Measurements from ENCODE around the gene CLK1.
"Not testable (repeated sequence)": the region's sequence is repeated elsewhere in the genome, so short reads cannot be mapped to it uniquely, and the experiment has no call there.

CLK1 gene

GRCh38 chr2:200851398-200852248 lies 12.8 kb downstream of the CLK1 start:
- DNase-seq (ENCODE audit: low read depth, low spot score): no peak

- DNase-seq (ENCODE audit: low read depth, low spot score): no peak
Observed at GRCh38 chr2:200850512-200851256, 13.8 kb downstream of the CLK1 start.

GRCh38 chr2:200847939-200848338 lies 16.5 kb downstream of the CLK1 start:
- no peak for DNase-seq (ENCODE audit: low read depth, low spot score)

- DNase-seq (ENCODE audit: low read depth, low spot score): no peak
Observed at GRCh38 chr2:200847269-200847668, 17.2 kb downstream of the CLK1 start.

GRCh38 chr2:200845669-200846325 lies 18.7 kb downstream of the CLK1 start:
- no peak for DNase-seq (ENCODE audit: low read depth, low spot score)

- DNase-seq (ENCODE audit: low read depth, low spot score): no peak
Observed at GRCh38 chr2:200845194-200845593, 19.3 kb downstream of the CLK1 start.

- DNase-seq (ENCODE audit: low read depth, low spot score): no peak
Observed at GRCh38 chr2:200843993-200844948, 20.2 kb downstream of the CLK1 start.

- no peak for DNase-seq (ENCODE audit: low read depth, low spot score)
Observed at GRCh38 chr2:200839513-200839912, 24.9 kb downstream of the CLK1 start.

GRCh38 chr2:200834701-200835100 lies 29.8 kb downstream of the CLK1 start:
- no peak for DNase-seq (ENCODE audit: low read depth, low spot score)

- no peak for DNase-seq (ENCODE audit: low read depth, low spot score)
Observed at GRCh38 chr2:200829258-200829655, 35.2 kb downstream of the CLK1 start.

- DNase-seq (ENCODE audit: low read depth, low spot score): no peak
Observed at GRCh38 chr2:200828572-200829257, 35.7 kb downstream of the CLK1 start.

GRCh38 chr2:200828104-200828503 lies 36.4 kb downstream of the CLK1 start:
- no peak for DNase-seq (ENCODE audit: low read depth, low spot score)

- DNase-seq (ENCODE audit: low read depth, low spot score): no peak
Observed at GRCh38 chr2:200821686-200822245, 42.7 kb downstream of the CLK1 start.

GRCh38 chr2:200820573-200821234 lies 43.8 kb downstream of the CLK1 start:
- no peak for DNase-seq (ENCODE audit: low read depth, low spot score)

- not testable (repeated sequence) for DNase-seq (ENCODE audit: low read depth, low spot score)
Observed at GRCh38 chr2:200818732-200819131, 45.7 kb downstream of the CLK1 start.

- no peak for DNase-seq (ENCODE audit: low read depth, low spot score)
Observed at GRCh38 chr2:200814917-200815316, 49.5 kb downstream of the CLK1 start.

GRCh38 chr2:200814276-200814815 lies 50.1 kb downstream of the CLK1 start:
- no peak for DNase-seq (ENCODE audit: low read depth, low spot score)

- no peak for DNase-seq (ENCODE audit: low read depth, low spot score)
Observed at GRCh38 chr2:200812122-200813022, 52.1 kb downstream of the CLK1 start.

Measured in brain pericyte (primary cell).